Esophagus muscularis mucosa (tissue), 4 donors: ENCODE measurements around the gene TBC1D3G. TPM values are rescaled to one million over a fixed set of nuclear protein-coding genes. Genes with fewer than 3 reads are reported as not detected.
"Not testable (repeated sequence)": the region's sequence is repeated elsewhere in the genome, so short reads cannot be mapped to it uniquely, and the experiment has no call there.

ENCODE experiments used
- DNase-seq: peaks from one replicate; pipeline ENCODE4 v3.0.0-alpha.2; 2017; ENCODE audit errors: extremely low spot score
- H3K27ac ChIP-seq, 4 donors: fragments of 200-600 bp; sonication (generic); replicated peaks in 1 of 4; 1 replicate in 3 of 4; 2 replicates in 1 of 4; pipeline ENCODE4 v1.5.1; 2016 to 2019; ENCODE audit warnings: mild to moderate bottlenecking in 1 of 4
- H3K27me3 ChIP-seq, 4 donors: fragments of 200-600 bp; sonication (generic); one replicate each; pipeline versions ENCODE4 v1.5.1 to v1.6.0; 2016 to 2019
- H3K36me3 ChIP-seq, 4 donors: fragments of 200-600 bp; sonication (generic); one replicate each; pipeline ENCODE4 v1.5.1; 2016 to 2019
- H3K4me1 ChIP-seq, 4 donors: fragments of 200-600 bp; sonication (generic); one replicate each; pipeline ENCODE4 v1.5.1; 2016 to 2019
- H3K4me3 ChIP-seq, 4 donors: fragments of 200-600 bp; sonication (generic); 1 replicate in 2 of 4; 2 replicates in 2 of 4; pipeline ENCODE4 v1.5.1; 2016 to 2019; ENCODE audit warnings: mild to moderate bottlenecking in 4 of 4, moderate library complexity in 1 of 4
- H3K9me3 ChIP-seq, 4 donors: fragments of 200-600 bp; sonication (generic); 1 replicate in 3 of 4; 2 replicates in 1 of 4; pipeline ENCODE4 v1.5.1; 2016 to 2019
- WGBS: methylation state at CpG from one replicate; pipeline ENCODE4 v1.1.5; 2018; 5-methylcytosine and 5-hydroxymethylcytosine counted together
- intact Hi-C: fragments of 100-400 bp; cut with DNase I; formaldehyde crosslinking; loops from one replicate; pipeline ENCODE4 v1.15.1; 2023
- small RNA-seq, 3 donors: library from RNA; depleted of rRNA; stranded (forward); fragments of <200 nt; gene quantifications; one replicate each; pipeline ENCODE3, GENCODE V24; 2016
- total RNA-seq, 4 donors: library from RNA; depleted of rRNA; stranded (reverse); fragments of >200 nt; gene quantifications; one replicate each; pipeline versions ENCODE4 v1.1.0 to v1.2.1, GENCODE V29; 2016

Gene TBC1D3G
- not detected for total RNA-seq

DNA sequence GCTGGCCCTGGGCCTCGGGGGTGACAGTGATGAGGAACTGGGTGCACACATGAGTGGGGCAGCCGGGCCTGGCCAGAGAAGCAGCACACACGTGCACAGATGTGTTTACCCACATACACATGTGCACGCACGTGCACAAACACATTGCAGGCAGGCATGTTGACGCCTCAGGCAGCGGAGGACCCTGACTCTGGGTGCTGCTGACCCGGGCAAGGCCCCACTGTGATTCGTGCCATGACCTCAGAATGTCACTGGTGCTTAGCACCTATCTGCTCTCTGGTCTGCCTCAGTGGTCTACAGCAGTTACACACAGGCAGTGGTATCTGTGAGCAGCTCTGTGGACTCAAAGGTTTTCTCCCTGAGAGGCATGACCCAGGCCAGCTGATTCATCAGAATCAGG is at the start of gene TBC1D3G:
TSS of gene TBC1D3G (plus strand) at position 301 of the 400 bp plus-strand sequence. CDS start 1,528 bp downstream, outside the sequence.
- H3K4me1 ChIP-seq, H3K36me3 ChIP-seq, H3K9me3 ChIP-seq, DNase-seq, H3K4me3 ChIP-seq, H3K27me3 ChIP-seq, H3K27ac ChIP-seq, intact Hi-C loops: not testable (repeated sequence)
- WGBS = no CpG with 5 or more reads among the region's 9 CpGs

DNA sequence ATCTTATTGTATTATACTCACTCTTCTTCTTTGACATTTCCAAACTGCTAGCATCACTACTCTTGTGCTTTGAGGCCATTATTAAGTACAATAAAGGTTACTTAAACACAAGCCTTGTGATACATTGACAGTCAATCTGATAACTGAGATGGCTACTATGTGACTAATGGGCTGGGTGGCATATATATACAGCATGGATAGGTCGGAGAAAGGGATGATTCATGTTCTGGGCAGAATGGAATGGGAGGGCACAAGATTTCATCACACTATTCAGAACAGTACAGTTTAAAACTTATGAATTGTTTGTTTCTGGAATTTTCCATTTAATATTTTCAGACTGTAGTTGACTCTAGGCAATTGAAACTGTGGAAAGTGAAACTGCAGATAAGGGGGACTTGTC is 40.4 kb upstream of the TBC1D3G start:
- H3K4me3 ChIP-seq, H3K4me1 ChIP-seq, H3K27ac ChIP-seq, intact Hi-C loops, H3K27me3 ChIP-seq, H3K9me3 ChIP-seq, DNase-seq, H3K36me3 ChIP-seq: not testable (repeated sequence)
- no CpG with 5 or more reads among the region's 1 CpG for WGBS

DNA sequence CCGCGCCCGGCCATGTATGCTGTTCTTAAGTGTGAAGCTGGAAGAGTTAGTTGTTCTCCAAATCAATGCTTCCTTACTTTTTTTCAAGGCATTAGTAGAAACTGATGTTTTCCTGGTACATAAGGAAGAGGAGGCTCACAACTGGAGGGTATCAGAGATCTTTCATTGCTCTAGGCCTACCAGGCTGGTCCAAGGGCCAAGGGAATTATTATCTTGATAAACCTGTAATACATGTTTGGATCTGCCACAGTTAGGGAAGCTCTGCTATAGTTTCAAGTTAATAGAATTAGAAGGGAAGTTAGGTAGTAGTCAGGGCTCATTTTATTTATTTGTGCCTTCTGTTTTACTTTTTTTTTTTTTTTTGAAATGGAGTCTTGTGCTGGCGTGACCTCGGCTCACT is 39.5 kb upstream of the TBC1D3G start:
- intact Hi-C loops, H3K27ac ChIP-seq, H3K27me3 ChIP-seq, DNase-seq, H3K4me3 ChIP-seq, H3K9me3 ChIP-seq, H3K36me3 ChIP-seq, H3K4me1 ChIP-seq: not testable (repeated sequence)
- WGBS = no CpG with 5 or more reads among the region's 5 CpGs

DNA sequence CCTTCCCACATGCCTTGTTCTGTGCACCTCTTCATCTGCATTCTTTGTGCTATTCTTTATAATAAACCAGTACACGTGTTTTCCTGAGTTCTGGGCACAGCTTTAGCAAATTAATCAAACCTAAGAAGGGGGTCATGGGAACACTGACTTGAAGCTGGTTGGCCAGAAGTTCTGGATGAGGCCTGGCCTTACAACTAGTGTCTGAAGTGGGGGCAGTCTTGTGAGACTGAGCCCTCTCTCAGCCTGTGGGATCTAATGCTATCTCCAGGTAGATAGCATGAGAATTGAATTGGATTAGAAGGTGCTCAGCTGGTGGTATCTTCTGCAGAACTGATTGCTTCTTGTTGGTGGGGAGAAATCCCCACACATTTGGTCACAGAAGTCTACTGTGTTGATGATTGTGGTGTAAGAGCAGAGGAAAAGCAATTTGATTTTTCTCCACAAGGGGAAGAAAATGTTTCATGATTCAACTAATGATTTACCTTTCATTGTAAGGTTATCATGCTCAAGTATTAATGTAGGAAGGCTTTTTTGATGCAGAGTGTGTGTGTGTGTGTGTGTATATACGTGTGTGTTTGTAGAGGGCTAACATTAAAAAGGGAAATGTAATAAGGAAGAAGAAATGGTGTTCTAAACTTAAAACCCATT is 33.6 kb upstream of the TBC1D3G start:
- intact Hi-C loops, H3K36me3 ChIP-seq, DNase-seq, H3K4me3 ChIP-seq, H3K27ac ChIP-seq, H3K4me1 ChIP-seq, H3K27me3 ChIP-seq, H3K9me3 ChIP-seq: not testable (repeated sequence)
- 60% methylated on average over 1 of the region's 2 CpGs for WGBS

DNA sequence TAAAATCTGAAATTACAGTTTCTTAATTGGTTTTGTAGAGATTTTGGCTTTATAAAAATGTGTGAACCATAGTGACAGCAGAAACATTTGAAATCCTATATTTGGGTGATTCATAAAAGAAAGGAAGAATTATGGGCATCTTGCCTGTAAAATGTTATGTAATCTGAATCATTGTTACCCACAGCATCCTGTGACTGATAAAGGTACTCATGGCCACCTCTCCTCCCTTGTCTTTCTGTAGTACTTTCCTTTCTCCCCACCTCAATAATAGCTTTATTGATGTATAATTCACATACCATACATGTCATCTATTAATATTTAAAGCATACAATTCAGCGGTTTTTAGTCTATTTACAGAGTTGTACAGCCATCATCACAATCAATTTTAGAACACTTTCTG is 28.5 kb upstream of the TBC1D3G start:
- H3K9me3 ChIP-seq, H3K4me1 ChIP-seq, intact Hi-C loops, H3K27me3 ChIP-seq, H3K36me3 ChIP-seq, H3K4me3 ChIP-seq, H3K27ac ChIP-seq, DNase-seq: not testable (repeated sequence)
- WGBS = no CpG with 5 or more reads among the region's 1 CpG

DNA sequence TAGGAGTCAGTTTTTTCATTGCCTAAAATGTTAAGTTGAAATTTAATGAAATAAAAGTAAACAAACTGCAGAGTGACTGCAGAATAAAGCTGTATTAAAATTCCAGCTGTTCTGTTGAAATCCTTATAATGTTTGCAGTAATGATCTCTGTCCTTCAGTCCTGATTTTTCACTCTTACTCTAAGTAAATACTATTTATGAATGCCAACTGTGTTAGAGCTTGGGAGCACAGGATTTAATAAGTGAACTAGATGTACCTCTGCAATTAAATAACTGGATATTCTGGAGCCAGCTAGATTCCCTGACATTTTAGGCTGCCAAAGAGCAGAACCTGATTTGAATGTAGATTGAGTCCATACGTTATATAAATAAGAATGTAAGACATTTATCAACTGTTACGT is 7.9 kb upstream of the TBC1D3G start:
- H3K27me3 ChIP-seq, H3K27ac ChIP-seq, intact Hi-C loops, H3K9me3 ChIP-seq, H3K36me3 ChIP-seq, DNase-seq, H3K4me1 ChIP-seq, H3K4me3 ChIP-seq: not testable (repeated sequence)
- WGBS = no CpG with 5 or more reads among the region's 2 CpGs

DNA sequence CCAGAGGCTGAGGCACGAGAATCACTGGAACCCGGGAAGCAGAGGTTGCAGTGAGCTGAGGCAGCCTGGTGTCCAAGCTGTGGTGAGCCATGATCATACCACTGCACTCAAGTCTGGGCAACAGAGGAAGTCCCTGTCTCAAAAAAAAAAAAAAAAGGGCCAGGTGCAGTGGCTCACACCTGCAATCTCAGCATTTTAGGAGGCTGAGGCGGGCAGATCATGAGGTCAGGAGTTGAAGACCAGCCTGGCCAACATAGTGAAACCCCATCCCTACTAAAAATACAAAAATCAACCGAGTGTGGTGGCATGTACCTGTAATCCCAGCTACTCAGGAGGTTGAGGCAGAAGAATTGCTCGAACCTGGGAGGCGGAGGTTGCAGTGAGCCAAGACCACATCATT is 38.8 kb downstream of the TBC1D3G start:
- H3K4me1 ChIP-seq, H3K4me3 ChIP-seq: not testable (repeated sequence)
- 87% methylated on average over 3 of the region's 6 CpGs for WGBS

DNA sequence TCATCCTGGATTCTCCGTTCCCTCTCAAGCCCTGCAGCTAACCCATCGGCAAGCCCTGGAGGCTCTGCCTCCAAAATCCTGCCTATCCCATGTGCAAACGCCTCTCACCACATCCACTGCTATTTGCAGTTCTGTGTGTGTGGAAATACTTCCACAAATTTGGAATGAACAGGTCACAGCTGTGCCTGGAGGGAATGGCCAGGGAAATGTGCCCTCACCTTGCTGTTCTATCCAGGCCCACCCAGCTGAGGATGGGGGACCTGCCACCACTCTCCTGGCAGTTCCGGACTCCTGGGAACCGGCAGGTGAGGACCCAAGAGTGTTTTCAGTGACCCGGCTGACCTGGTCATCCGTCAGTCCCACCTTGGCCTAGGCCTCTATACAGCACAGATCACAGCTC is 52.3 kb downstream of the TBC1D3G start:
- no CpG with 5 or more reads among the region's 7 CpGs for WGBS
- H3K36me3 ChIP-seq, H3K27me3 ChIP-seq, H3K4me3 ChIP-seq, intact Hi-C loops, DNase-seq, H3K4me1 ChIP-seq, H3K9me3 ChIP-seq, H3K27ac ChIP-seq: not testable (repeated sequence)

More for the DNA sequence above, 38.8 kb downstream of the TBC1D3G start:
- H3K36me3 ChIP-seq, intact Hi-C loops, H3K9me3 ChIP-seq, DNase-seq, H3K27me3 ChIP-seq, H3K27ac ChIP-seq: not testable (repeated sequence)

Small RNA genes within 50 kb of the gene (small RNA-seq; reads per million reads assigned to genes)
- 0 reads per million in 3 donors for gene RF00019

Other genes with a start within 250 kb of the TBC1D3G start
- gene CCL3, start 233.7 kb upstream of the TBC1D3G start, total RNA-seq = 1 to 10 TPM in 1 of 4 donors, under 1 TPM in 1, not detected in 2; 0.33 to 1.3 TPM
- gene CCL4, start 220.1 kb upstream of the TBC1D3G start, total RNA-seq = 1 to 10 TPM in 3 of 4 donors, not detected in 1; 1.7 to 3.0 (median 2.0) TPM
- gene TBC1D3B, start 147.2 kb upstream of the TBC1D3G start, total RNA-seq = 1 to 10 TPM in 3 of 4 donors, not detected in 1; 2.1 to 5.8 (median 2.7) TPM
- not detected for gene CCL3L1, start 127.1 kb upstream of the TBC1D3G start, total RNA-seq
- under 1 TPM in 1 of 4 donors, not detected in 3; 0.80 TPM for gene CCL4L2, start 112.8 kb upstream of the TBC1D3G start, total RNA-seq
- gene TBC1D3I, start 59.3 kb upstream of the TBC1D3G start, total RNA-seq = under 1 TPM in 1 of 4 donors, not detected in 3; 0.19 TPM
- gene TBC1D3H, start 64.6 kb downstream of the TBC1D3G start, total RNA-seq = not detected
- 10 to 100 TPM; 18.4 to 35.1 (median 25.8) TPM for gene ZNHIT3, start 162.8 kb downstream of the TBC1D3G start, total RNA-seq
- gene MYO19, start 211.0 kb downstream of the TBC1D3G start, total RNA-seq = 10 to 100 TPM; 29.5 to 68.1 (median 44.3) TPM
- 1 to 10 TPM; 2.5 to 6.5 (median 4.4) TPM for gene PIGW, start 211.1 kb downstream of the TBC1D3G start, total RNA-seq
- 10 to 100 TPM; 41.6 to 55.8 (median 54.2) TPM for gene GGNBP2, start 221.0 kb downstream of the TBC1D3G start, total RNA-seq